Fibroblast of the aortic adventitia (primary cell): ENCODE measurements around the gene BRD9. TPM values are rescaled to one million over a fixed set of nuclear protein-coding genes. Genes with fewer than 3 reads are reported as not detected.
"Not testable (repeated sequence)": the region's sequence is repeated elsewhere in the genome, so short reads cannot be mapped to it uniquely, and the experiment has no call there.

Experiments
- DNase-seq: peaks from one replicate; pipeline ENCODE4 v3.0.0-alpha.2; 2010; ENCODE audit warnings: low read depth
- H3K4me3 ChIP-seq: 2 replicates; pipeline ENCODE4 v1.5.1; 2011; ENCODE audit warnings: low read depth, mild to moderate bottlenecking, control low read depth, low read length, moderate library complexity
- CTCF ChIP-seq: IDR thresholded peaks from 2 replicates; pipeline ENCODE4 v1.5.1; 2011; ENCODE audit warnings: mild to moderate bottlenecking, low read length, control low read depth, inconsistent platforms; ENCODE audit not compliant: insufficient read depth
- total RNA-seq: library from RNA; depleted of rRNA; stranded (reverse); fragments of >200 nt; gene quantifications from 2 replicates; pipeline ENCODE4 v1.2.3, GENCODE V29; 2012; ENCODE audit warnings: low replicate concordance

BRD9 gene
- total RNA-seq, 1 donor = 26.8 TPM

- DNase-seq = no peak
- TF ChIP-seq CTCF = no peak
These were observed 29.1 kb upstream of the BRD9 start for GRCh38 chr5:921456-922435.

GRCh38 chr5:920321-920720, 27.7 kb upstream of the BRD9 start:
- DNase-seq = no peak
- no peak for TF ChIP-seq CTCF
- H3K4me3 ChIP-seq = no peak overlapping the region

More at GRCh38 chr5:921456-922435, 29.1 kb upstream of the BRD9 start:
- H3K4me3 ChIP-seq = no peak overlapping the region

DNA sequence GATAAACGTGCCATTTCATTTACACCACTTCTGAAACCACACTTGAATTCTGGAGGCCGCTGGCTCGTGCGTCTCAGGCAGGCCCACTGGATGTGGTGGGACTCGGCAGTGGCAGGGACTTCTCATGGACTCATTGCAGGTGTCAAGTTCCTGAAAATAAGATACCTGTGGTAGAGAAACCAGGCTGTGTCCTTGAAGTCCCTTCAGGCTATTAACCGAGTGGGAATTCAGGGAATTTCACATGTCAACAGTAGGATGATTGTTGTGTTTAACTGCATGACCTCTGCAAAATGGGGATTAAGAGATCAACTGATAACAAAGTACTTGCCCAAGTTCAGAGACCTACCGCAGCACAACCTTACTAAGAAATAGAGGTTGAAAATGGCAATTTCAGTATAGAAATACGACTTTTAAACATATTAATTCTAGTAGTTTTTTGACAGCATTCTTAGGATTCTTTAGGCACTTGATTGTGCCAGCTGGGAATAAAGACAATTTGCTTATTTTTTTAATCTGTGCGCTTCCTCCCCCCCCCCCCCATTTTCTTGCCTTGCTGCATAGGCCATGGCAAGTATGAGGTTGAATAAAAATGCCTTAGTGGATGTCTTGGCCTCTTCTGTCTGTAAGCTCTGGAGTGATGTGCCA, 26.9 kb upstream of the BRD9 start:
- no peak overlapping the region for H3K4me3 ChIP-seq
- no peak for DNase-seq
- TF ChIP-seq CTCF = no peak

DNA sequence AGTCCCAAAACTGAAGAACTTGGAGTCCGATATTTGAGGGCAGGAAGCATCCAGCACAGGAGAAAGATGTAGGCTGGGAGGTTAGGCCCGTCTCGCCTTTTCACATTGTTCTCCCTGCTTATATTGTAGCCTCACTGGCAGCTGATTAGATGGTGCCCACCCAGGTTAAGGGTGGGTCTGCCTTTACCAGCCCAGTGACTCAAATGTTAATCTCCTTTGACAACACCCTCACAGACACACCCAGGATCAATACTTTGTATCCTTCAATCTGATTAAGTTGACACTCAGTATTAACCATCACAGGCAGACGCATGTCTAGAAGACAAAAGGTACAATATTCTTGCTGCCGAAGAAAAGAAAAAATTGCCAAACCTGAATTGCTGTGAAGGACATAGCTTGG, 26.1 kb upstream of the BRD9 start:
- not testable (repeated sequence) for H3K4me3 ChIP-seq, DNase-seq

DNA sequence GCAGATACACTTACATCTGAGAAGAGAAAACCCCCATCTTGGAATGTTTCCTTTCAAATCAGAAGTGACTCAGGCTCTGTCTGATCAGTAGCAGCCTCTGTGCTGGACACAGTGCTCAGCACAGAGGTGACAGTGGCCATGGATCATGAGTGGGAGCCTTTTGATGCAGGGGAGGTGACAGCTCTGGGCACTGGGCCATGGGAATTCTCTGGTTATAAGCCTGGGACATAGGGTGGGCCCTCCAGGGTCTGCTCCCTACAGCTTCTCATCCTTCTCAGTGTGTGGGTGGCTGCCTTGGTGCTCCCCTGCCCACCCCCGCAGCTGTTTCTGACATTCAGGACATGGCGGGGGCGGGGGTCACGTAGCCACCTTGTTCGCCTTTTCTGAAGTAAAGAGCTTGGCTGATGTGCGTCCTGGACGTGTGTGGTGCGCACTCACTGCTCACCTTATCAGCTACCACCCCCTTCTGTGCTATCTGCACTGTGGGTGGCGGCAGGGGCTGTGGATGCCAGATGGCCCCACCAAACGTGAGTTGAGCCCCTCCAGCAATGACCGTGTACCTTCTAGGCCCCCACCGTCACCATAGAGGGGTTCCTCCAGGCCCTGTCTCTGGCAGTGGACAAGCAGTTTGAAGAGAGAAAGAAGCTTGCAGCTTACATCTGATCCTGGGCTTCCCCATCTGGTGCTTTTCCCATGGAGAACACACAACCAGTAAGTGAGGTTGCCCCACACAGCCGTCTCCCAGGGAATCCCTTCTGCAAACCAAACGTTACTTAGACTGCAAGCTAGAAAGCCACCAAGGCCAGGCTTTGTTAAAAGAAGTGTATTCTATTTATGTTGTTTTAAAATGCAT, 24.1 kb upstream of the BRD9 start:
- TF ChIP-seq CTCF = no peak
- no peak for DNase-seq
- H3K4me3 ChIP-seq = no peak overlapping the region

DNA sequence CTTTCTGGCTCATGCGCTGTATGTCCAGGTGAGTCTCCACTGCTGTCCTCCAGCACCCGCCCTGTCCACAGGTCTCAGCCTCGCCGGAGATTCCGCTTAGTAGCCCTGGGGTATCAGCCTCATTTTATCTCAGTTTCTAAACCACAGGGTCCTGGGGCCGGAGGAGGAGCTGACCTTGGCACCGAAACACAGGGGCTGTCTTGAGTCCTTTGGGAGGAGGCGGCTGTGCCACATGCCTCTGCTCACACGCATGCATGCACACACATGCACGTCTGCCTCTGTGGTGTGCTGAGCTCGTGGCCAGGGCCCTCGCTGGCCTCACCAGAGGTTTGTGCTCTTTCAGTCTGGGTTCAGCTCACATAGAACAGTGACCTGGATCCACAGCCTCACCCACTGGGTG, 23.3 kb upstream of the BRD9 start:
- no peak overlapping the region for H3K4me3 ChIP-seq
- TF ChIP-seq CTCF = no peak
- DNase-seq = no peak

- DNase-seq, H3K4me3 ChIP-seq: not testable (repeated sequence)
These were observed 22.7 kb upstream of the BRD9 start for GRCh38 chr5:915346-915745.
